ENCODE results near the gene FMNL2.
"Not testable (repeated sequence)": the region's sequence is repeated elsewhere in the genome, so short reads cannot be mapped to it uniquely, and the experiment has no call there.

- TF ChIP-seq CTCF (IDR thresholded peaks at IDR 0.05; ENCODE audit: insufficient read depth, low read depth, low read length); EZH2 (IDR thresholded peaks at IDR 0.05; ENCODE audit: insufficient read depth, low read length): not testable (repeated sequence)
Observed at GRCh38 chr2:152522446-152522845, 187.5 kb downstream of the FMNL2 start.

All from astrocyte (in vitro differentiated cells and primary cell).